ENCODE measurements around the gene SPTBN5.

The SPTBN5 gene

GRCh38 chr15:41893422-41894250, at the start of gene SPTBN5:
Gene SPTBN5 (minus strand): TSS chr15:41894053. CDS start chr15:41893497, 556 bp downstream.
- no peak for DNase-seq (ENCODE audit: low read depth)

- DNase-seq (ENCODE audit: low read depth): no peak
Measured at GRCh38 chr15:41942886-41943285, 49.0 kb upstream of the SPTBN5 start.

- no peak for DNase-seq (ENCODE audit: low read depth)
Measured at GRCh38 chr15:41941644-41942415, 48.0 kb upstream of the SPTBN5 start.

GRCh38 chr15:41940441-41940857, 46.6 kb upstream of the SPTBN5 start:
- peak; percentile 25 for DNase-seq (ENCODE audit: low read depth)

- no peak for DNase-seq (ENCODE audit: low read depth)
Measured at GRCh38 chr15:41939986-41940385, 46.1 kb upstream of the SPTBN5 start.

- no peak for DNase-seq (ENCODE audit: low read depth)
Measured at GRCh38 chr15:41937568-41937923, 43.7 kb upstream of the SPTBN5 start.

- peak; percentile 71 for DNase-seq (ENCODE audit: low read depth)
Measured at GRCh38 chr15:41936649-41937567, 43.1 kb upstream of the SPTBN5 start.

GRCh38 chr15:41936155-41936554, 42.3 kb upstream of the SPTBN5 start:
- no peak for DNase-seq (ENCODE audit: low read depth)

- no peak for DNase-seq (ENCODE audit: low read depth)
Measured at GRCh38 chr15:41935566-41936020, 41.7 kb upstream of the SPTBN5 start.

GRCh38 chr15:41934843-41935242, 41.0 kb upstream of the SPTBN5 start:
- DNase-seq (ENCODE audit: low read depth): peak; percentile 72

- DNase-seq (ENCODE audit: low read depth): no peak
Measured at GRCh38 chr15:41933771-41934170, 39.9 kb upstream of the SPTBN5 start.

- DNase-seq (ENCODE audit: low read depth): no peak
Measured at GRCh38 chr15:41933326-41933725, 39.5 kb upstream of the SPTBN5 start.

GRCh38 chr15:41932511-41933289, 38.8 kb upstream of the SPTBN5 start:
- no peak for DNase-seq (ENCODE audit: low read depth)

- no peak for DNase-seq (ENCODE audit: low read depth)
Measured at GRCh38 chr15:41932101-41932500, 38.2 kb upstream of the SPTBN5 start.

- no peak for DNase-seq (ENCODE audit: low read depth)
Measured at GRCh38 chr15:41930867-41931222, 37.0 kb upstream of the SPTBN5 start.

- no peak for DNase-seq (ENCODE audit: low read depth)
Measured at GRCh38 chr15:41930221-41930866, 36.5 kb upstream of the SPTBN5 start.

- no peak for DNase-seq (ENCODE audit: low read depth)
Measured at GRCh38 chr15:41928637-41929620, 35.1 kb upstream of the SPTBN5 start.

- no peak for DNase-seq (ENCODE audit: low read depth)
Measured at GRCh38 chr15:41928100-41928499, 34.2 kb upstream of the SPTBN5 start.

- DNase-seq (ENCODE audit: low read depth): no peak
Measured at GRCh38 chr15:41927536-41927935, 33.7 kb upstream of the SPTBN5 start.
